K562 (cell line): Measurements from ENCODE around the gene MPG. TPM values are rescaled to one million over a fixed set of nuclear protein-coding genes. Genes with fewer than 3 reads are reported as not detected.

Experiments used
- ATAC-seq: fragments of 200-7000 bp; cut with Tn5 transposase; 3 replicates; pipeline ENCODE4 v1.9.1; 2020; ENCODE audit warnings: moderate library complexity
- BruUV-seq: library from RNA; stranded (reverse); fragments of 400-500 nt; replicated peaks from 2 replicates; lab custom pipeline; 2021; lab: Mats Ljungman, UMichigan
- CTCF ChIA-PET: fragments of 300-600 bp; formaldehyde crosslinking; extraction: SDS; loops from one replicate; lab custom pipeline; 2021; ENCODE audit warnings: low intra/inter-chr PET ratio; lab: Yijun Ruan, JAX
- POLR2A ChIA-PET: fragments of 300-600, 350-650 bp; sonication (Branson Sonifier 250); formaldehyde crosslinking; extraction: SDS; loops from one replicate; lab custom pipeline; 2021; ENCODE audit warnings: antibody characterized with exemption, inconsistent platforms; lab: Yijun Ruan, JAX
- DNase-seq, 4 experiments: peaks; one replicate each; pipeline versions ENCODE4 v3.0.0 to v3.0.0-alpha.2; 2011 to 2018; ENCODE audit warnings: low spot score in 3 of 4, mixed read lengths in 3 of 4; ENCODE audit errors: extremely low read depth in 1 of 4
- FAIRE-seq: peaks from 2 replicates; lab custom pipeline; 2011; peaks lifted over from hg19 to GRCh38; lab: Jason Lieb, UNC
- H2AFZ ChIP-seq: 2 replicates; pipeline ENCODE4 v1.6.0; 2011; ENCODE audit warnings: low read depth, low read length, control low read depth, inconsistent platforms
- H3K27ac ChIP-seq: fragments of 200-600 bp; 3 replicates; pipeline ENCODE4 v1.8.0; 2011; ENCODE audit warnings: low read depth, mild to moderate bottlenecking, control low read depth, inconsistent platforms, low read length, moderate library complexity, mixed read lengths; ENCODE audit errors: extremely low read depth
- H3K27me3 ChIP-seq, 2 experiments: fragments of 300-600 bp in 1 of 2; 2 replicates in 1 of 2; 3 replicates in 1 of 2; pipeline versions ENCODE4 v1.6.0 to v1.8.0; 2011; ENCODE audit warnings: inconsistent platforms in 2 of 2, low read length in 2 of 2, mild to moderate bottlenecking in 1 of 2, mixed read lengths in 1 of 2, moderate library complexity in 1 of 2; ENCODE audit not compliant: control insufficient read depth in 2 of 2, insufficient read depth in 2 of 2
- H3K36me3 ChIP-seq: fragments of 300-600 bp; 3 replicates; pipeline ENCODE4 v1.8.0; 2011; ENCODE audit warnings: mild to moderate bottlenecking, low read length, inconsistent platforms; ENCODE audit not compliant: control insufficient read depth, insufficient read depth
- H3K4me1 ChIP-seq, 2 experiments: fragments of 200-600 bp in 1 of 2; replicated peaks in 1 of 2; 2 replicates in 1 of 2; 3 replicates in 1 of 2; pipeline versions ENCODE4 v1.5.1 to v1.8.0; 2011; ENCODE audit warnings: inconsistent platforms in 2 of 2, low read length in 2 of 2, mild to moderate bottlenecking in 1 of 2, mixed read lengths in 1 of 2, moderate library complexity in 1 of 2; ENCODE audit not compliant: control insufficient read depth in 2 of 2, insufficient read depth in 2 of 2
- H3K4me2 ChIP-seq: 2 replicates; pipeline ENCODE4 v1.6.1; 2011; ENCODE audit warnings: low read length, control low read depth, inconsistent platforms, mixed read lengths; ENCODE audit not compliant: insufficient read depth
- H3K4me3 ChIP-seq: fragments of 200-600 bp; sonication (generic), shearing (Covaris generic); 2 replicates; pipeline ENCODE4 v1.5.1; 2016; ENCODE audit warnings: control low read depth, inconsistent platforms
- H3K79me2 ChIP-seq: fragments of 200-600 bp; 3 replicates; pipeline ENCODE4 v1.8.0; 2011; ENCODE audit warnings: low read length, inconsistent platforms; ENCODE audit not compliant: control insufficient read depth, insufficient read depth
- H3K9ac ChIP-seq, 2 experiments: 2 replicates each; pipeline versions ENCODE4 v1.6.0 to v1.6.1; 2011; ENCODE audit warnings: low read depth in 2 of 2, low read length in 2 of 2, control low read depth in 1 of 2, inconsistent platforms in 1 of 2, mild to moderate bottlenecking in 1 of 2, mixed read lengths in 1 of 2; ENCODE audit not compliant: insufficient read depth in 1 of 2
- H3K9me1 ChIP-seq: one replicate; pipeline ENCODE4 v1.6.0; 2011; ENCODE audit warnings: inconsistent platforms, mild to moderate bottlenecking, low read length, moderate library complexity; ENCODE audit not compliant: control insufficient read depth, insufficient read depth
- H3K9me3 ChIP-seq: replicated peaks from 2 replicates; pipeline ENCODE4 v1.5.1; 2011; ENCODE audit warnings: low read depth, low read length, inconsistent platforms; ENCODE audit not compliant: control insufficient read depth, insufficient read depth
- H4K20me1 ChIP-seq: replicated peaks from 2 replicates; pipeline ENCODE4 v1.6.1; 2011; ENCODE audit warnings: low read length, inconsistent platforms, mixed read lengths; ENCODE audit not compliant: control insufficient read depth, insufficient read depth
- CHD2 ChIP-seq: IDR thresholded peaks from 2 replicates; pipeline ENCODE4 v1.6.1; 2011; ENCODE audit warnings: low read depth, low read length
- RBFOX2 ChIP-seq: fragments of 200-400 bp; formaldehyde crosslinking; IDR thresholded peaks from 2 replicates; pipeline ENCODE4 v1.6.1; 2017; ENCODE audit warnings: low read depth, mild to moderate bottlenecking, low read length, moderate library complexity
- RBM14 ChIP-seq: fragments of 200-400 bp; formaldehyde crosslinking; IDR thresholded peaks from 2 replicates; pipeline ENCODE4 v1.6.1; 2018; ENCODE audit warnings: low read depth, mild to moderate bottlenecking, low read length, moderate library complexity, borderline replicate concordance; ENCODE audit not compliant: insufficient read depth
- TARDBP ChIP-seq: fragments of 450-650 bp; IDR thresholded peaks from 2 replicates; pipeline ENCODE4 v1.6.1; 2016
- ZNF124 ChIP-seq: sonication (generic); formaldehyde crosslinking; IDR thresholded peaks from 2 replicates; pipeline ENCODE4 v1.8.1; 2022; ENCODE audit warnings: missing genetic modification reagents
- ZNF79 ChIP-seq: fragments of 250-450 bp; sonication (Bioruptor Pico); IDR thresholded peaks from 2 replicates; pipeline ENCODE4 v1.4.0; 2020; ENCODE audit warnings: low read depth, mild to moderate bottlenecking, moderate library complexity
- WGBS: fragments of 100-300 bp; shearing (Covaris generic); methylation state at CpG from one replicate; pipeline ENCODE4 v1.1.6; 2016; ENCODE audit warnings: low coverage, mixed read lengths; ENCODE audit not compliant: insufficient coverage; ENCODE audit errors: missing lambda C conversion rate; 5-methylcytosine and 5-hydroxymethylcytosine counted together
- in situ Hi-C: fragments of 300-500 bp; cut with MboI; formaldehyde crosslinking; loops from 4 replicates; pipeline ENCODE4 v1.15.0; 2018; ENCODE audit warnings: inconsistent platforms, mixed read lengths
- intact Hi-C: fragments of 100-400 bp; cut with micrococcal nuclease; formaldehyde crosslinking; loops from 2 replicates; pipeline ENCODE4 v1.14.2; 2022
- polyA plus RNA-seq, 8 experiments: library from polyadenylated mRNA; depleted of rRNA in 4 of 8; stranded (reverse) in 5 of 8; unstranded in 3 of 8; fragments of >200 nt; fragmentation: Nextera tagmentation in 2 of 8; fragmentation: Illumina TruSeq in 1 of 8; extraction: Ambion mirVana in 2 of 8; extraction: Trizol in 1 of 8; gene quantifications; 2 replicates each; pipeline versions ENCODE4 v1.2.1 to v1.2.3, GENCODE V29; 2011 to 2014; ENCODE audit warnings: inconsistent platforms in 1 of 8, missing spikeins in 1 of 8
- total RNA-seq, 7 experiments: library from RNA; depleted of rRNA in 6 of 7; stranded (reverse); fragments of >200 nt in 6 of 7; fragmentation: Illumina TruSeq in 2 of 7; extraction: Trizol in 2 of 7; gene quantifications; 2 replicates each; pipeline versions ENCODE4 v1.2.1 to v1.2.3, GENCODE V29; 2011 to 2021; ENCODE audit warnings: low replicate concordance in 1 of 7
- TF ChIP-seq, protein P1 (sequence below), 2 experiments: IDR thresholded peaks; 2 replicates each; pipeline ENCODE4 v1.6.1; 2012; ENCODE audit warnings: improper control_type of control experiment in 2 of 2, low read depth in 2 of 2, low read length in 2 of 2, borderline replicate concordance in 1 of 2

Gene MPG
- total and polyA plus RNA-seq, 9 of the 15 experiments (the other 6 are each of a cell fraction or from before 2014, with no cell fraction given): 0.42 to 226 (median 36.2) TPM

DNA sequence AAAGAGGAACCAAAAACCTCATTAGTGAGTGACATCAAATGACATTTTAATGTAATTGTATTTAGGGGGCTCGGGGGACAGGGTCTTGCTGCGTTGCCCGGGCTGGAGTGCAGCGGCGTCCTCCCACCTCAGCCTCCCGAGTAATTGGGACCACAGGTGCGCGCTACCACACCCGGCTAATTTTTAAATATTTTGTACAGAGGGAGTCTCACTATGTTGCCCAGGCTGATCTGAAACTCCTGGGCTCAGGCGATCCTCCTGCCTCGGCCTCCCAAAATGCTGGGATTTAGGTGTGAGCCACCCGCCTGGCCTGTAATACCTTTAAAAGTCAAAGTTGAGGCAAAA lies 23.8 kb upstream of the MPG start (continued):
- TF ChIP-seq, protein P1, sequence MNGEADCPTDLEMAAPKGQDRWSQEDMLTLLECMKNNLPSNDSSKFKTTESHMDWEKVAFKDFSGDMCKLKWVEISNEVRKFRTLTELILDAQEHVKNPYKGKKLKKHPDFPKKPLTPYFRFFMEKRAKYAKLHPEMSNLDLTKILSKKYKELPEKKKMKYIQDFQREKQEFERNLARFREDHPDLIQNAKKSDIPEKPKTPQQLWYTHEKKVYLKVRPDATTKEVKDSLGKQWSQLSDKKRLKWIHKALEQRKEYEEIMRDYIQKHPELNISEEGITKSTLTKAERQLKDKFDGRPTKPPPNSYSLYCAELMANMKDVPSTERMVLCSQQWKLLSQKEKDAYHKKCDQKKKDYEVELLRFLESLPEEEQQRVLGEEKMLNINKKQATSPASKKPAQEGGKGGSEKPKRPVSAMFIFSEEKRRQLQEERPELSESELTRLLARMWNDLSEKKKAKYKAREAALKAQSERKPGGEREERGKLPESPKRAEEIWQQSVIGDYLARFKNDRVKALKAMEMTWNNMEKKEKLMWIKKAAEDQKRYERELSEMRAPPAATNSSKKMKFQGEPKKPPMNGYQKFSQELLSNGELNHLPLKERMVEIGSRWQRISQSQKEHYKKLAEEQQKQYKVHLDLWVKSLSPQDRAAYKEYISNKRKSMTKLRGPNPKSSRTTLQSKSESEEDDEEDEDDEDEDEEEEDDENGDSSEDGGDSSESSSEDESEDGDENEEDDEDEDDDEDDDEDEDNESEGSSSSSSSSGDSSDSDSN (IDR thresholded peaks at IDR 0.05; ENCODE audit: borderline replicate concordance in 1 of 2, low read depth in 2 of 2, low read length in 2 of 2): no peak
- TF ChIP-seq CHD2 (no peak), ZNF79 (CRISPR knock-in tag) (no peak), ZNF124 (no peak), RBM14 (no peak)

DNA sequence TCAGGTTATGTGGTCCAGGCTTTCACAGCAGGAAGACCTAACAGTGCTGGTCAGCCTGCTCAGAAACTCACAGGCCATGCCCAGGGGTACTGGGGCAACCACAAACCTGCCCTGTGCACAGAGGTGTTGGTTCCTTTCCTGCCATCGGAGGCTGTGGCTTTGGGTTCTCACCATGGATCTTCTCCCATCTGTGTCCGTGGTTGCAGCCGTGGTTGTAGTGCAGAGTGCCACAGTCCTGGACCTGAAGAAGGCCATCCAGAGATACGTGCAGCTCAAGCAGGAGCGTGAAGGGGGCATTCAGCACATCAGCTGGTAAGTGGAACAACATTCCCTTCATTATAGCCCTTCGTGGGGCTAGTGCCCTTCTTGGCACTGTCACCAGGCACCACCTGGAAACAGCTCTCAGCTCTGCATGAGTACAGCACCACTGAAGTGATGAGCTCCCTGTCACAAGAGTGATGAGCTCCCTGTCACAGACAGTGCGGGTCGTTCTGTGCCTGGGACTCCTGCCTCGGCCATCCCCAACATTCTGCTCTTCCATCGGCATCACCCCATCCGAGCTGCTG lies 22.4 kb upstream of the MPG start:
- intact Hi-C loops: no loop called here
- no TSS peak for BruUV-seq
- no peaks in the 10 kb centered on the region for H3K27me3 ChIP-seq
- H3K36me3 ChIP-seq: peaks cover 54% of the 10 kb centered on the region
- H3K4me2 ChIP-seq: peak overlapping the region; percentile 73; the same call in 1 of the 2 replicates
- peaks cover 12 to 21% of the 10 kb centered on the region in 2 experiments; a peak in 3 of 5 replicates for H3K4me1 ChIP-seq
- no peak for FAIRE-seq
- in situ Hi-C loops: no loop called here
- POLR2A ChIA-PET: interaction anchor here (0.7 to 1.4 kb wide), 3 partner anchors 14 to 331 kb away, joined by 3 read pairs; no protein-coding TSS in a partner anchor
- peaks cover 2% of the 10 kb centered on the region for H3K9me1 ChIP-seq
- peak overlapping the region in 1 of 2 experiments; percentile 62; a peak in 1 of 4 replicates for H3K9ac ChIP-seq
- H2AFZ ChIP-seq: no peak overlapping the region
- WGBS: 91% methylated on average over 11 of the region's 11 CpGs
- CTCF ChIA-PET: no interaction called here
- no peak for DNase-seq
- H3K79me2 ChIP-seq: peaks cover 52% of the 10 kb centered on the region
- H3K27ac ChIP-seq: no peak overlapping the region; the same call in 2 of the 3 replicates
- H3K4me3 ChIP-seq: no peak overlapping the region
- TF ChIP-seq RBFOX2 (0 out of 2 replicates have a peak, but pooled peaks have one; percentile 16), TARDBP (no peak)
- no peak for ATAC-seq
- H4K20me1 ChIP-seq: no peaks in the 10 kb centered on the region; the same call in none of the 2 replicates
- H3K9me3 ChIP-seq: no peaks in the 10 kb centered on the region
